ENCODE results near the gene TIGD1.

Gene TIGD1

GRCh38 chr2:232501794-232502390 is 48.5 kb downstream of the TIGD1 start:
- no peak for DNase-seq (ENCODE audit: low read depth, low spot score)

- no peak for DNase-seq (ENCODE audit: low read depth, low spot score)
Measured at GRCh38 chr2:232501331-232501771, 49.0 kb downstream of the TIGD1 start.

GRCh38 chr2:232498452-232498851 is 51.9 kb downstream of the TIGD1 start:
- DNase-seq (ENCODE audit: low read depth, low spot score), result no peak
